Activated CD4-positive, CD25-positive, alpha-beta regulatory T cell treated with anti-CD3 and anti-CD28 coated beads, Interleukin-2, amount 50 U/mL, for 16 hours (primary cell): ENCODE data around the gene SMIM1.

ENCODE experiments used
- DNase-seq: peaks from one replicate; pipeline ENCODE4 v3.0.0-alpha.2; 2020; ENCODE audit warnings: low read depth, low spot score

The SMIM1 gene

DNA sequence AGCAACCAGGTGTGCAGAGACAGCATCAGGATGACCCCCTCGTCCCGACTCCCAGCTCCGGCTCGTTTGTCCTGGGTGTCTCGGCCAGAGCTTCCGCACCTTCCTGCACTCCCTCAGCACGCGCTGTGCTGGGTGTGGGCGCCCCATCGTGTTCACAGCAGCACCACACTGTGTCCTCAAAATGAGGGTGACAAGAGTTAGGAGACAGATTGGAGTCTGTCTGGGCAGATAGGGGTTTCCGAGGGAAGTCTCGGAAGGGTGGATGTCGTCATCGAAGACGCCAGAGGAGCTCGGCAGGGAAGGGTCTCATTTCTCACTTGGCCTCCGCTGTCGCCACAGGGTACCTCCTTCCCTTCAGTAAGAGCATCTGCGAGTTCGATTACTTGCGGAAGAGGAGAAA, 16.2 kb upstream of the SMIM1 start:
- no peak for DNase-seq

DNA sequence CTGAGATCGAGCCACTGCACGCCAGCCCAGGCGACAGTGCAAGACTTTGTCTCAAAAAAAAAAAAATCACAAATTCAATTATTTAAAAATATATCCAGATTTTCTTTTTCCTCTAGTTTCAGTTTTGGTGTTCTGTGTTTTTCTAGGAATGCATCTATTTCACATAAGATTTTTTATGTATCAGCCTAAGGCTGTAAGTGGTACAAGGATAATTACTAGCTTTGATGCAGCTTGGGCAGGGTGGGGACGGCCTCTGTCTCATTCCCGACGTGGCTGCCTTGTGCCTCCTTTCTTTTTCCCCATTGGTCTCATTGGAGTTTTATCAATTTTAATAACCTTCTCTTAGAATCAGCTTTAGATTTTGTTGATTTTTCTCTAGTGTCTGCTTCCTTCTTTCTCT, 13.4 kb upstream of the SMIM1 start:
- no peak for DNase-seq

DNA sequence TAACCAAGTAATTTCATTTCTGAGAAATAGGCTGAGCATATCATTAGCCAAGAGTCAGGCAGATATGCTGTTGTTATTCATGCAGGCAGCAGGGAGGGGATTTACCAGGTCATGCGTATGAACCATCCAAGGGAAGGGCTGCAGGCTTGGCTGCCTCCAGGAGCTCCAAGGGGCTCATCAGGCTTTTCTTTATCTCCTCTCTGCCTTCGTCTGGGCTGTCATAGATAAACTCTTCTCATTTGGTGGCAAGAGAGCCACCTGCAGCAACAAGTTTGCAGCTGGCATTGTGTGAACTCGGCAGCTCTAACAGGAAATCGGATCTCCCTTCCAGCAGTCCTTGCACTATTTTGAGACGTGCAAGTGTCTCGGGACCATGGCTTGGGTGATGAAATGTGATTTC, 12.8 kb upstream of the SMIM1 start:
- no peak for DNase-seq

DNA sequence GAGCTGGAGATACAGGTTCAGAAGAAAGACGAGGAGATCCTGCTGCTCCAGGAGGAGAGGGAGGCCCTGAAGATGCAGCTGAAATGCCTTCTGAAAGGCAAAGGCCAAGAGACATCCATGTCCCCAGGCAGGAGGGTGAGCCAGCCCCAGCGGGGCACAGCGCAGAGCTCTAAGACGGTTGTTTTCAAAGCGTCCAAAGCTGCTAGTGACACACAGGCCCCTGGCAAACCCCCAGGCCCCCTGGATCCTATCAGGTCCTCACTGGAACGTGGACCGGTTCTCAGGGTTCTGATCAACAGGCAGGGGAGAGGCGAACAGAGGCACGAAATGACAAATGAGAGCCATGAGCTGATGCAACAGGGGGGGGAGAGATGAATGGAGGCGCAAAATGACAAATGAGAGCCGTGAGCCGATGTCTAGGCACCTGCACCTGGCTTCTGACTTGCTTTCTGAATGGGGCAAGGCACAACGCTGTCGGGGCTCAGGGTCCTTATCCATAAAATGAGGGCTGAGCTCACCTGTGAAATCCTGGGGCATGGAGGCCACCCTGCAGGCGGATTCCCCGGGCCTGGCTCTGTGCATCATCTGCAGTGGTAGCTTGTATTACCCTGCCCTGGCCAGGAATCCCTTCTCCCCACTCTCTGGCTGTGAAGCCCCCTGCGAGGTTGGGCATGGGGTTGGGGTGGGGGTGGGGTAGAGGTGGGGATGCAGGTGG, 11.1 kb upstream of the SMIM1 start:
- no peak for DNase-seq

DNA sequence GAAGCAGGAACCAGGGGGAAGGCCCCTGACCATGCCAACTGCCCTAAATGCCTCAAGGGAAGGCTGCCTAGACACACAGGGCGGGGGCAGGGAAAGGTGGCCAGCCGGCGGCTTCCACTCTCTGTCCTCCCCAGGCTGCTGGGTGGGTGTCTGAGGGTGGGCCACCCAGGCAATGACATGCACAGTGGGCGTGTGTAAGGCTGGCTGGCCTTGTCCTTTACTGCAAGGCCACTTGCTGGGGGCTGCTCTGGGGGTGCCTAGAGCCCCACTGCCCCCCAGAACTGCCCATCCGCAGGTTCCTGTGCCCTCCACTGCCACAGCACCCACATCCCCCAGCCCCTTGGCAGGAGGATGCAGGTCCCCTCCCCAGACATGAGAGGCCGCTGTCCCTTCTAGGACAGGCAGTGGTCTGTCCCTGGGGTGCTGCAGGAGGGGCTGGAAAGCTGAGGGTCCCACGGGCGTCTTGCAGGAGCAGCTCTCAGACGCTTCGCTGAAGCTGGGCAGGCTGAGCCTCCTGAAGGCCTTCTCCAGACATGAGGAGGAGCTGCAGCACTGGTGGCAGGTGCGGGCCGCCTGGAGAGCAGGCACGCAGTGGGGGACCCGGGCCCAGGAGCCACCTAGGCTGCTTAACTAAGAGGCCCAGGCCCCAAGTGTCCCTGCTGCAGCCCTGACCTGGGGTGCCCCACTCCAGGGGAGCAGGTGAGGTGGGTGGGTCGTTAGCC, 10.2 kb upstream of the SMIM1 start:
- no peak for DNase-seq

DNA sequence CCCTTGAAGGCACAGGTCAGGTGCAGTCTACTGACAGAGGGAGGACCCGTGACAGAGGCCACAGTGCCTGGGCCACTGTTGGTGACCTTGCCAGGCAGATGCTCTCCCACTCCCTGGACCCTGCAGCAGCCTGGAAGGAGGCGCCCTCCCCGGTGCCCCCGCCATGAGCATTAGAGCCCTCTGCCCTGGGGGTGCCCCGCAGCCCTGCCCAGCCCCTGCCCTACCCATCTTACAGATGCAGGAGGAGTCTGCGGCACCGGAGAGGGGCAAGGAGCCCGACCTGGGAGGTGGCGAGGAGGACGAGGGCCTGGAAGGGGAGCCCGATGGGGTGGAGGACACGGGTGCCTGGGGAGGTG, 9.7 kb upstream of the SMIM1 start:
- no peak for DNase-seq

DNA sequence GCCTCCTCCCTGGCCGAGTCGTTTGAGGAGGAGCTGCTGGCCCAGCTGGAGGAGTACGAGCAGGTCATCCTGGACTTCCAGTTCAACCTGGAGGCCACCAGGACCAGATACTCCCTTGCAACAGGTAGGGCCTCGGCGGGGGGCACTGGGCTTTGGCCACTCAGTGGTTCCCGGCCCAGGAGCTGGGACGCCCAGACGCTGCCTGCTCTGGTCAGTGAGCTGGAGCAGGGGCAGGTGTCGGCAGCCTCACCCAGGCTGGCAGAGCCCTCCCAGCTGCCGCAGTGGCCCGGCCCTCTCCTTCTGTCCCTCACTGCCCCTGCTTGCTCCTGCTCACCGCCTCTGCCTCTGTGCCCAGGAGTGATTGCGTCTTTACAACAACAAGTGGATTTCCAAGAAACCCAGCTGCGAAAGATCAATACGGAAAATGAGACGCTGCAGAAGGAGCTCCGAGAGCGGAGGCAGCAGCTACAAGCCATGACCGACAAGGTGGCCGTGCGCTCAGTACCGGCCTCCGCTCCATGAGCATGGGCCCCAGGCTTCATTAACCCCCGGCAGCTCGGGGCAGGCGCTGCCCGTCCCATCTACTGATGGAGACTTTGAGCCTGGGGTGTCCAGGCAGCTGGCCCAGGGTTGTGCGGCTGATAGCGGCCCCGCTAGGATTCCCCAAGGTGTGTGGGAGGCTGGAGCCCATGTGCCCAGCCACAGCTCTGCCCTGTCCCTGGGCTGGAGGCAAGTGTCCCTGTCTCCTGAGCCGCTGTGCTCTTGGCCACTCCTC, 9.0 kb upstream of the SMIM1 start:
- DNase-seq: no peak

DNA sequence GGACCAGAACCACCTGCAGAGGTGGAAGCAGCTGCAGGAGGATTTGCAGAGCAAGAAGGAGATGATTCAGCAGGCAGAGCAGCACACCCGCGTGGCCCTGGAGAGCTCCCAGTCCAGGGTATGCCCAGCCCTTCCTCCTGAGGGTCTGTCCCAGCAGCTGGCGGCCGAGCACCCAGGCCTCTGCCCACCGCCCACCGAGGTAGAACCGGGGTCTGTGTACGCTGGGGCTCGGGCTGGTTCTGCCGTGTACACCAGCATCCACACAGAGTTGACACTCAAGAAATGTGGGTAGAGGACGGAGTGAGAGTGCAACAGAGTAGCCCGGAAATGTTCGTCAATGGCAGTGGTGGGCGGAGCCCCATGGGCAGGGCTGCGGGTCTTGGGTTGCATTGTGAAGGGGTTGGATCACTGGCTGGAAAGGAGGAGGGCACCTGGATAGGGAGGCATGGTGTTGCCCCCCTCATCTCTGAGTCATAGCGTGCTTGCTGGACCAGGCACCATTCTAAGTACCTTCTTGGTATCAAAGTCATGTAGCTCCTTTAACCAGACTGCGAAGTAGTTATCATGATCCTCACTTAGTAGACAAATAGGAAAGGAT, 5.1 kb upstream of the SMIM1 start:
- DNase-seq: no peak

DNA sequence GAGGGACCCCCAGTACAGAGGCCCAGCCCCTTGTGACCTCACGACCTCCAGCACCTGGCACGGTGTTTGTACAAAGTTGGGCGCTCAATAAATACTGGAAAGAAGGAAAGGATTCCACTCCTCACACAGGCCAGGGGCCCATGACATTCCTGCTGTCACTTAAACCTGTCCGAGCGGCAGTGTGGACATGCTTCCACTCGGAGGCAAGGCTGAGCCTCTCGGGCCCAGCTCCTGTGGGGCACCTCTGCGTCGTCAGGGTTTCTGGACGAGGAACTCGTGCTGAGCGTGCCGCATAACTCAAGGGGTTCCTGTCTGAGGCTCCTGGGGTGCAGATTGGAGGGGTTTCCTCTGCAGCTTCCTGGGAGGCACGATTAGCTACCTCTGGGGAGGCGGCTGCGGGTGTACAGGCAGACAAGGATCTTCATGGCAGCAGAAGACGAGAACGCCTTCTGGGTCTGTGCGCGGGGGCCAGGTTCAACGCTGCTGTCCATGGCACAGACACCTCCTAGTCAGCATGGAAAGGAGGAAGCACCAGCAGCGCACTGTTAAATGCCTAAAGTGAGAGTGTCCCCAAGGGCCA, 3.6 kb upstream of the SMIM1 start:
- no peak for DNase-seq

DNA sequence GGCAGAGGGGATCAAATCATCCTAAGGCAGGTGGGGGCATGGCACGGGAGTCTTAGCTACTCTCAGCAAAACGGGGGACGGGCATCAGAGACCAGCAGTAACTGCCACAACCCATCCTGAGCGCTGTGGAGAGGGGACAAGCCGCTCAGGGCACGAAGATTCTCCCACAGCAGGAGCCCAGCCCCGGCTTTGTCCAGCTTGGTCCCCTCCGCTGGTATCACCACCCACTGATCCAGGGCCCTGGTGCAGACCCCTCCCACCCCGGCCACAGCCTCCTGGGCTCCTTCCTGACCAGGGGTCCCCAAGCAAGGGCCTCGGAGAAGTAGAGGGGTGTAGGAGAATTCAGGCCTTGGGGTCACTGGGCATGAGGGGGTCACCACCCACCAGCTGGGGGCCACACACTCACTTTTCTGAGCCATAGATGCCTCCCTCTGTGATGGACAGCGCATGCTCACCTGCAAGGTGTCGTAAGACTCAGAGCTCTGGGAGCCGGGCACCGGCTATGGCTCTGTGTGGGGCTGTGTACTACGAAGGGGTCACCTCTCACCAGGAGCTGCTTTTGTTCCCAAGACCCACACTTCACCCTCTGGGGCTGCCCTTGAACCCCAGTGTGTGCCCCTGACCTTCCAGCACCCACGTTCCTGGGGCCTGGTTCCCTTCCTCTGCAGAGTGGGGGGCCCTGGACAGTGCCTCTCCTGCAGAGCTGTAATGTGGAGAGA, 2.3 kb upstream of the SMIM1 start:
- no peak for DNase-seq

DNA sequence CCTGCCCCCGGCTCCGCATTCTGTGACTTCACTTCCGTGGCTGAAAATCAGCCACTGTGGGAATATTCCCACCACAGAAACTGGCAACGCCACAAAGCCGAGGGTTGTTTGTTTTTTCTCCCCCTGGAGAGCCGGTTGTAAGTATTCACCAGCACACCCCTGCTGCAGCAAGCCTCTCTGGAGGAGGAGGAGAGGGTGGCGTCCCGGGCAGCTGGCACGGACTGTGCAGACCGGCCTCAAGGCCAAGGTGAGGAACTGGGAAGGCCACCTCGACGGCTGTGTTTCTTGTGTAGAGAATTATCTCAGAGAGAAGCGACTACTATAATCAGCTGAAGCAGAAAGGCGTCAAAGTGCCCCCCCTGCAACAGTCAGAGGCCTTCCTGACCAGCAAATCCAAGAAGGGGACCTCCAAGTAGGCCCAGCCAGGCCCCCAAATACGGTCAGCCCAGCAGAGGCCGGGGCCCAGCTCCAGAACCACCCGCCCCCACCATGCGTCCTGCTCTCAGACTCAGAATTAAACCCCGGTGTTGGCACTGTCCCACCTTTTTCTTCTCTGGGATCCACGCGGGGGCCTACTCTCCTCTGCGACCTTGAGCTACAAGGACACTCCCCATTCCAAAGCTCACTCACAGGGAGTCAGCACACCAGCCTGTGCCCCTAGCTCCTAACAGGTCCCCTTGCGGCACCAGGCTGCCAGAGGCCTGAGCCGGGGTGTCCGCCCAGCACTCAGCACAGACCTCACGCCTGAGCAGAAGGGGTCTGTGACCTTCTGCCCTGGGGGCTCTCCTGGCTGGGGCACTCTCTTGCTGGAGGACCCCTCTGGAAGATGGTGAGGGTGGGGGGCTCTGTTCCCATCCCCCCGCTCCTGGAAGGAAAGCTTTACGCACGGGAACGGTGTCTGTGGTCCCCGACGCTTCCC, 1.2 kb upstream of the SMIM1 start:
- DNase-seq: no peak

DNA sequence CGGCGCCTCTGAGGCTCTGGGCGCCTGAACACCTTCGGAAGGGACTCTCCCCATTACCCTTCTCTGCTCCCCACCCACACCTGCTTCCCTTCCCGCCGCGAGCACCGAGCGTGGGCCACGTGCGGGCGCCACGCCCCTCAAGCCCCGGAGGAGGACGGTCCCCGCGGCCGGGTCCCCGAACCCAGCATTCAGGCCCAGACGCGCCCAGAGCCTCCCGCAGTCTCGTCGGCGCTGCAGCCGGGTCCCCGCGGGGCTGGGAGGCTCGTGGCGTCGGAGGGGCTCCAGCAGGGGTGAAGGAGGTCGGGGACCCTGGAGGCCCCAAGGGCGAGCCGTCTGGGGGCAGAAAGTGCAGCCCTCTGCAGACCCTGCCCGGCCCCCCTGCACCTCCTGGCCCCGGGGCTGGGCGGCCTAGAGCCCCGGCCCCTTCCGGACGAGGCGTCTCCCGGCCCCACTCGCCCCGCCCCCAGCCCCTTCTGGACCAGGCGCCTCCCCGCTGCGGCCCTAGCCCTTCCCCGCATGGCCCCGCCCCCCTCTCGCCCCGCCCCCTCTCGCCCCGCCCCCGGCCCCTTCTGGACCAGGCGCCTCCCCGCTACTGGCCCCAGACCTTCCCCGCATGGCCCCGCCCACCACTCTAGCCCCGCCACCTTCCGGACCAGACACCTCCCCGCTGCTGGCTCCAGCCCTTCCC, 378 bp upstream of the SMIM1 start:
- peak; percentile 70 for DNase-seq

DNA sequence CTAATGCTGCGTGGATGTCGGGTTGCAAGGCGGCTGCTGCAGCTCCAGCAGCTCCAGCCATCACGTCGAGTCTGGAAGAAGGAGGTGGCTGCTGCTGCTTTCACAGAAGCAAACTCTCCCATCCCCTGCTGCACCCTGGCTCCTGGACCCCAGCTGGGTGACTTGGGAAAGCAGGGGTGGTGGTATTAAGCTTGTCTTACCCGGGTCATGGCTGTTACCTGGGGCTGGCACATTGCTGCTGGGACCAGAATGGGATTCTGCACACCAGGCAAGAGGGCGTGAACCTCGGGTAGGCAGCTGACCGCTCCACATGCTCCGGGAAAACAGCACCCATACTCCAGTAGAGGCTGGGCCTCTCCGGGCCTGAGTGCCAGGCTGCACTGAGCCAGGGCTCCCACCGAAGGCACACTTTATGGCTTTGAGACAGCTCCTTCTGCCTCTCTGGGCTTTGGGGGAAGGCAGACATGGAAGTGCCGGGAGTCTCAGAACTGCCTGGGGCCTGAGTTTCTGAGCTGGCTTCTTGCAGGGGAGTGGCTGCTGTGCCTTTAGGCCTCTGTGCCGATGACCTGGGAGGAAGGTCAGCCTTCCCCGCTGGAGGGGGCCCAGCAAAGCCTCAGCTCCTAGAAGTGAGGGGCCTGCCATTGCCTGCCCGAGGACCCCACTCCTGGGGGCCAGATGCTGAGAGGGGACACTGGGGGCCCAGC, 1.2 kb downstream of the SMIM1 start:
- DNase-seq: no peak

DNA sequence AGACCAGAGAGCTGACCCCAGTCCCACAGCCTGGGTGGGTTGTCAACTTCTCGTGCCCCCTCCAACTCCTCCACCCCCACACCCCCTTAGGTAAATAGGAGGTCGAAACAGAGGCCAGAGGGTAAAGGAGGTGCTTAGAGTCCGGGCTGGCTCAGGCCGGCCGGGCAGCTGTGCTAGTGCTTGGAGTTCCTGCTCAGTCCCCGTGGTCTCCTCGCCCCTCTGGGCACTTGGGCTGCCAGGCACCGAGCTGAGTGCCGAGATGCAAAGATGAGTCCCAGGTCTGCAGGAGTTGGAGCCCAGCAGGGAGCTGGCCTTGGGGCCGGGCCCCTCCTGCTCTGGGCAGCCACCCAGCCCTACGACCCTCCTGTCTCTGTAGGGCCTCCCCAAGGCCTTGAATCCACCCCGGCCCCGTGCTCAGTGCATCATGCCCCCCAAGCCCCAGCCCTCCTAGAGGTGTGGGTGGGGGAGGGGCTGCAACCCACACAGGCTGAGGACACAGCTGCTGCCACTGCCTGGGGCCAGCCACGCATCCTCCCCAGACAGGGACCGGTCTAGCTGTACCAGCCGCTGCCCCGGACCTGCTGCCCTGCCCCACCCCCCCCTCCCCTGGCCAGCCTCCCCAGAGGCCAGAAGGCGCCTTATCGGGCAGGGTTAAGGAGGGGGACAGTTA, 1.9 kb downstream of the SMIM1 start:
- no peak for DNase-seq

DNA sequence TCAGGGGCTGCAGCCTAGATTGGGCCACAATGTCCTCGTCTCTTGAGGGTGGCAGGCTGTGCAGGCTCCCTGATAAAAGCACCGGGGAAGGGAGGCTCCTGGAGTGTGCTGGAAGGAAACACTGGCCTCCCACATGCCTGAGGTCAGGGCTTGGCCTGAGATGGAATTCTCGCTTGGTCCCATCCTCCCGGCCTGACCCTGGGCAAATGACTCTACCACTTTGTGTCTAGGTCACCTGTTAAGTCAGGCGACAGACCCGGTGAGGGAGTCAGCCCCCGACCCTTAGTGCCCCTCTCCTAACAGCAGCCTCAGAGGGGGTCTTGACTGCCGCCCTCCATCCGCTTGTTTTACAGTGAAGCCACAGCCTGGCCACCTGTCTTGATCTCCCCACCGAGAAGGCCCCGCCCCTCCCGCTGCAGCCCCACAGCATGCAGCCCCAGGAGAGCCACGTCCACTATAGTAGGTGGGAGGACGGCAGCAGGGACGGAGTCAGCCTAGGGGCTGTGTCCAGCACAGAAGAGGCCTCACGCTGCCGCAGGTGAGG, 2.5 kb downstream of the SMIM1 start:
- no peak for DNase-seq

DNA sequence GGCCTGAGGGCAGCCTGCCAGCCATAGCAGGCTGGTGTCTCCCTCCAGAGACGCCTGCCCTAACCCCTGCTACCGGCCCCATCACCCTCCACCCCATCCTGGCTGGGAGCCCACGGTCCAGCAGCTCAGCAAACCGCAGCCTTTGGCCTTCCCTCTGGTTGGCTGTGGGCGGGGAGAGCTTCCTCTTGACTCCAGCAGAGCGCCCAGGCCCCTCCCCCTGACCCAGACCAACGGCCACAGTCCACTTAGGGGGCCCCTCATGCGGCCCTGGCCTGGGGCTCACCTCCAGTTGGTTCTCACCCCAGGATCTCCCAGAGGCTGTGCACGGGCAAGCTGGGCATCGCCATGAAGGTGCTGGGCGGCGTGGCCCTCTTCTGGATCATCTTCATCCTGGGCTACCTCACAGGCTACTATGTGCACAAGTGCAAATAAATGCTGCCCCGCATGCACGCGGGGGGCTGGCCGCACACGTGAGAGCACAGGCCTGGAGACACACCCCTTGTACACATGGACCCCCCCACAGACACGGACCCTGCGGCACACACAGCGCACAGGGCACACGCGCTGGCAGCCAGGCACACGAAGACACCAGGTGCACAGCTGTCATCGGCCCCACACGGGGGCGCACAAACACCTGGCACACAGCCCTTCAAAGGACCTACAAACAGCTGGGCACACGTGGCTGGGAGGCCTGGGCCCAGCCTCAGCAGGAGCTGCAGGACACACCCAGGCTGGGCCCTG, 3.1 kb downstream of the SMIM1 start:
- no peak for DNase-seq

DNA sequence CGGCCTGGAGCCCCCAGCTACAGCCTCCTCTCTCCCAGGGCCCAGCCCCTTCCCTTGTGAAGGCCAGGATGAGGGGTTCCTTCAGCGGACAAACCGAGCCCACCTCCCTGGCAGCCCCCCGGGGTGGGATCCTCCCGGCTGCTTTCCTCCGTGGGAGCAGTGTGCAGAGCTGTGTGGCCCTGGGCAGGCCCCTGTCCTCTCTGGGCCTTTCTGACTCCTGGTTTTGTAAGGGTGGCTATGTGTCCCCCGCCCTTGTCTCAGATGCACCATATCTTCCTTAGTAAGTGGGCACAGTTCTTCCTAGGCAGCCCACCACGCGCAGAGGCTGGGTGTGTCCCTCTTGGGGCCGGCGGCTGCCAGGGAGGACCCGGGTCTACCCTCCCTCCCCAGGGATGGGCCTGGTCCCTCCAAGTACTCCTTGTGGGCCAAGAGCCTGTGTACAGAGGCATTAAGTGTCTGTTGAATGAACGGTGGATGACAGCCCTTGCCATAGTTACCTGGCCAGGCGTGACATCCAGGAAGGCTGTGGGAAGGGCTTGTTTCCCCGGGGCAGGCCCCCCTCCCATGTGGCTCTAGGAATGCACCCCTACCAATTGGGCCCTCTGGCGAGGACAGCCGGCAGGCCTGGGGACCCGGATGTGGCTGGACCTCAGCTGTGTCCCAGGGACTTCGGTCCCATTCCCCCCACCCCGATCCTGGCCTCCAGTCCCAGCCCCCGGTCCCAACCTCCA, 3.8 kb downstream of the SMIM1 start:
- DNase-seq: no peak
